ENCODE results near the gene MIEF2. TPM values are rescaled to one million over a fixed set of nuclear protein-coding genes. Genes with fewer than 3 reads are reported as not detected.

The MIEF2 gene
- total RNA-seq, 2 experiments from 2014 or later: 6.5 to 6.8 TPM

- H3K9me3 Mint-ChIP-seq: no peaks in the 10 kb centered on the region
- intact Hi-C loops (cut with micrococcal nuclease): no loop called here
- CTCF ChIA-PET: interaction anchor here (1.0 kb wide), 1 partner anchor 11 kb away, joined by 4 read pairs; no protein-coding TSS in a partner anchor
Observed at GRCh38 chr17:18237461-18237860, 23.0 kb upstream of the MIEF2 start.

GRCh38 chr17:18238299-18238698 lies 22.2 kb upstream of the MIEF2 start:
- intact Hi-C loops (cut with micrococcal nuclease): no loop called here
- Mint-ChIP-seq H3K27me3 (no peaks in the 10 kb centered on the region), H3K36me3 (peaks cover 7% of the 10 kb centered on the region), H3K4me3 (no peak overlapping the region), H3K4me1 (ENCODE audit: low read depth) (peaks cover 19% of the 10 kb centered on the region), H3K27ac (no peak overlapping the region), H3K9me3 (no peaks in the 10 kb centered on the region)
- ChIA-PET POLR2A (no interaction called here), CTCF (interaction anchor here (1.0 kb wide), 1 partner anchor 10 kb away, joined by 4 read pairs; no protein-coding TSS in a partner anchor)
- DNase-seq: no peak

More at GRCh38 chr17:18237461-18237860, 23.0 kb upstream of the MIEF2 start:
- no peak for DNase-seq
- Mint-ChIP-seq H3K4me1 (ENCODE audit: low read depth) (peaks cover 19% of the 10 kb centered on the region), H3K27ac (no peak overlapping the region), H3K4me3 (no peak overlapping the region), H3K36me3 (peaks cover 7% of the 10 kb centered on the region), H3K27me3 (no peaks in the 10 kb centered on the region)
- POLR2A ChIA-PET: no interaction called here

GRCh38 chr17:18240449-18240848 lies 20.0 kb upstream of the MIEF2 start:
- DNase-seq: no peak
- Mint-ChIP-seq H3K4me1 (ENCODE audit: low read depth) (peaks cover 10% of the 10 kb centered on the region), H3K4me3 (no peak overlapping the region), H3K9me3 (no peaks in the 10 kb centered on the region), H3K27ac (no peak overlapping the region), H3K36me3 (peaks cover 3% of the 10 kb centered on the region), H3K27me3 (no peaks in the 10 kb centered on the region)
- ChIA-PET CTCF (no interaction called here), POLR2A (no interaction called here)
- intact Hi-C loops (cut with micrococcal nuclease): no loop called here

- H3K4me3 Mint-ChIP-seq: no peak overlapping the region
- H3K9me3 Mint-ChIP-seq: no peaks in the 10 kb centered on the region
- H3K27ac Mint-ChIP-seq: no peak overlapping the region
- H3K4me1 Mint-ChIP-seq (ENCODE audit: low read depth): peaks cover under 1% of the 10 kb centered on the region
- POLR2A ChIA-PET: no interaction called here
- intact Hi-C loops (cut with micrococcal nuclease): no loop called here
- no peak for DNase-seq
- peaks cover 5% of the 10 kb centered on the region for H3K36me3 Mint-ChIP-seq
- CTCF ChIA-PET: no interaction called here
- no peaks in the 10 kb centered on the region for H3K27me3 Mint-ChIP-seq
Observed at GRCh38 chr17:18241229-18241871, 19.1 kb upstream of the MIEF2 start.

- ChIA-PET CTCF (no interaction called here), POLR2A (no interaction called here)
- Mint-ChIP-seq H3K4me3 (no peak overlapping the region), H3K27ac (no peak overlapping the region), H3K27me3 (no peaks in the 10 kb centered on the region), H3K36me3 (peaks cover 23% of the 10 kb centered on the region), H3K9me3 (no peaks in the 10 kb centered on the region), H3K4me1 (ENCODE audit: low read depth) (no peaks in the 10 kb centered on the region)
- DNase-seq: no peak
- intact Hi-C loops (cut with micrococcal nuclease): no loop called here
Observed at GRCh38 chr17:18245038-18245776, 15.3 kb upstream of the MIEF2 start.

GRCh38 chr17:18246109-18246725 lies 14.2 kb upstream of the MIEF2 start:
- Mint-ChIP-seq H3K4me3 (no peak overlapping the region), H3K9me3 (no peaks in the 10 kb centered on the region), H3K4me1 (ENCODE audit: low read depth) (no peaks in the 10 kb centered on the region), H3K27me3 (no peaks in the 10 kb centered on the region), H3K27ac (no peak overlapping the region), H3K36me3 (peaks cover 25% of the 10 kb centered on the region)
- DNase-seq: no peak
- POLR2A ChIA-PET: no interaction called here
- intact Hi-C loops (cut with micrococcal nuclease): no loop called here
- CTCF ChIA-PET: no interaction called here

GRCh38 chr17:18246880-18247612 lies 13.4 kb upstream of the MIEF2 start:
- POLR2A ChIA-PET: no interaction called here
- Mint-ChIP-seq H3K4me1 (ENCODE audit: low read depth) (no peaks in the 10 kb centered on the region), H3K4me3 (no peak overlapping the region), H3K27me3 (no peaks in the 10 kb centered on the region), H3K36me3 (peaks cover 29% of the 10 kb centered on the region), H3K9me3 (no peaks in the 10 kb centered on the region), H3K27ac (no peak overlapping the region)
- CTCF ChIA-PET: interaction anchor here (1.0 to 2.3 kb wide), 4 partner anchors 14 to 68 kb away, joined by 3 to 8 read pairs (median 4); partner anchors contain the start of genes MIEF2, SMCR8 and TOP3A
- intact Hi-C loops (cut with micrococcal nuclease): no loop called here
- DNase-seq: peak; percentile 58

GRCh38 chr17:18247613-18248001 lies 12.9 kb upstream of the MIEF2 start:
- intact Hi-C loops (cut with micrococcal nuclease): no loop called here
- peaks cover 29% of the 10 kb centered on the region for H3K36me3 Mint-ChIP-seq

GRCh38 chr17:18248300-18248731 lies 12.1 kb upstream of the MIEF2 start:
- no peak overlapping the region for H3K4me3 Mint-ChIP-seq
- H3K36me3 Mint-ChIP-seq: peaks cover 30% of the 10 kb centered on the region
- DNase-seq: peak; percentile 78
- CTCF ChIA-PET: interaction anchor here (0.8 to 2.3 kb wide), 8 partner anchors 10 to 84 kb away, joined by 3 to 8 read pairs (median 4); partner anchors contain the start of genes SMCR8 and TOP3A
- intact Hi-C loops (cut with micrococcal nuclease): no loop called here
- no peaks in the 10 kb centered on the region for H3K4me1 Mint-ChIP-seq (ENCODE audit: low read depth)
- H3K9me3 Mint-ChIP-seq: no peaks in the 10 kb centered on the region
- H3K27ac Mint-ChIP-seq: peak overlapping the region; percentile 38
- no peaks in the 10 kb centered on the region for H3K27me3 Mint-ChIP-seq
- POLR2A ChIA-PET: interaction anchor here (0.9 kb wide), 1 partner anchor 13 kb away, joined by 3 read pairs; no protein-coding TSS in a partner anchor

More at GRCh38 chr17:18247613-18248001, 12.9 kb upstream of the MIEF2 start:
- POLR2A ChIA-PET: interaction anchor here (0.9 kb wide), 1 partner anchor 14 kb away, joined by 3 read pairs; no protein-coding TSS in a partner anchor
- DNase-seq: no peak
- Mint-ChIP-seq H3K4me1 (ENCODE audit: low read depth) (no peaks in the 10 kb centered on the region), H3K4me3 (no peak overlapping the region), H3K27ac (no peak overlapping the region), H3K27me3 (no peaks in the 10 kb centered on the region), H3K9me3 (no peaks in the 10 kb centered on the region)
- CTCF ChIA-PET: interaction anchor here (1.0 to 2.3 kb wide), 5 partner anchors 12 to 67 kb away, joined by 3 to 8 read pairs (median 4); partner anchors contain the start of genes MIEF2, SMCR8 and TOP3A

GRCh38 chr17:18248811-18249210 lies 11.7 kb upstream of the MIEF2 start:
- no peaks in the 10 kb centered on the region for H3K4me1 Mint-ChIP-seq (ENCODE audit: low read depth)
- ChIA-PET POLR2A (no interaction called here), CTCF (interaction anchor here (0.8 to 2.3 kb wide), 7 partner anchors 11 to 84 kb away, joined by 3 to 8 read pairs (median 4); no protein-coding TSS in a partner anchor)
- H3K27ac Mint-ChIP-seq: no peak overlapping the region
- DNase-seq: no peak
- intact Hi-C loops (cut with micrococcal nuclease): no loop called here
- no peaks in the 10 kb centered on the region for H3K27me3 Mint-ChIP-seq
- H3K4me3 Mint-ChIP-seq: no peak overlapping the region
- no peaks in the 10 kb centered on the region for H3K9me3 Mint-ChIP-seq
- peaks cover 34% of the 10 kb centered on the region for H3K36me3 Mint-ChIP-seq

- no peak overlapping the region for H3K27ac Mint-ChIP-seq
- POLR2A ChIA-PET: no interaction called here
- CTCF ChIA-PET: no interaction called here
- no peaks in the 10 kb centered on the region for H3K4me1 Mint-ChIP-seq (ENCODE audit: low read depth)
- intact Hi-C loops (cut with micrococcal nuclease): no loop called here
- no peak for DNase-seq
- no peaks in the 10 kb centered on the region for H3K27me3 Mint-ChIP-seq
- peaks cover 38% of the 10 kb centered on the region for H3K36me3 Mint-ChIP-seq
- H3K9me3 Mint-ChIP-seq: no peaks in the 10 kb centered on the region
- H3K4me3 Mint-ChIP-seq: no peak overlapping the region
Observed at GRCh38 chr17:18250259-18250658, 10.2 kb upstream of the MIEF2 start.

GRCh38 chr17:18250708-18251107 lies 9.8 kb upstream of the MIEF2 start:
- no peak for DNase-seq
- Mint-ChIP-seq H3K27me3 (no peaks in the 10 kb centered on the region), H3K27ac (no peak overlapping the region), H3K36me3 (peaks cover 39% of the 10 kb centered on the region), H3K4me3 (no peak overlapping the region), H3K9me3 (no peaks in the 10 kb centered on the region), H3K4me1 (ENCODE audit: low read depth) (no peaks in the 10 kb centered on the region)
- ChIA-PET CTCF (no interaction called here), POLR2A (no interaction called here)
- intact Hi-C loops (cut with micrococcal nuclease): no loop called here
